HG03025 (cell line): ENCODE results near the gene SYT11.

ENCODE experiments used
- ATAC-seq: cut with Tn5 transposase; IDR thresholded peaks from one replicate; pipeline ENCODE4 v1.9.1; 2021; ENCODE audit warnings: mild to moderate bottlenecking, moderate library complexity; ENCODE audit not compliant: unreplicated experiment, low FRiP score

SYT11 gene

GRCh38 chr1:155932487-155932886 lies 73.1 kb downstream of the SYT11 start:
- no peak for ATAC-seq

- no peak for ATAC-seq
Observed at GRCh38 chr1:155933591-155934096, 74.3 kb downstream of the SYT11 start.

GRCh38 chr1:155934097-155934935 lies 74.9 kb downstream of the SYT11 start, which contains the start of gene KHDC4:
TSS of gene KHDC4 (minus strand) at chr1:155934413. CDS start at chr1:155934373, 40 bp downstream.
- peak; percentile 85 for ATAC-seq
